HUES6 (cell line): Measurements from ENCODE around the gene BAG5.

ENCODE experiments used
- H3K27ac ChIP-seq: 2 replicates; pipeline ENCODE4 v1.7.0; 2013; ENCODE audit warnings: low read depth, mild to moderate bottlenecking, low read length, inconsistent platforms
- H3K27me3 ChIP-seq: 2 replicates; pipeline ENCODE4 v1.6.1; 2013; ENCODE audit warnings: low read length; ENCODE audit not compliant: control insufficient read depth, insufficient read depth
- H3K36me3 ChIP-seq: 2 replicates; pipeline ENCODE4 v1.6.1; 2013; ENCODE audit warnings: low read length; ENCODE audit not compliant: control insufficient read depth, insufficient read depth
- H3K4me1 ChIP-seq: 2 replicates; pipeline ENCODE4 v1.6.1; 2013; ENCODE audit warnings: low read length; ENCODE audit not compliant: control insufficient read depth, insufficient read depth
- H3K4me3 ChIP-seq: 2 replicates; pipeline ENCODE4 v1.5.1; 2013; ENCODE audit warnings: low read depth, low read length
- H3K9ac ChIP-seq: one replicate; pipeline ENCODE4 v1.6.1; 2013; ENCODE audit warnings: mild to moderate bottlenecking, low read length
- H3K9me3 ChIP-seq: 2 replicates; pipeline ENCODE4 v1.6.1; 2013; ENCODE audit warnings: low read depth, low read length; ENCODE audit not compliant: control insufficient read depth, insufficient read depth

BAG5 gene

GRCh38 chr14:103507751-103508150 lies 54.7 kb downstream of the BAG5 start:
- Histone ChIP-seq H3K36me3 (peaks cover 65% of the 10 kb centered on the region), H3K9ac (no peak overlapping the region), H3K27ac (no peak overlapping the region), H3K27me3 (no peaks in the 10 kb centered on the region), H3K9me3 (no peaks in the 10 kb centered on the region), H3K4me1 (no peaks in the 10 kb centered on the region), H3K4me3 (no peak overlapping the region)
